Dedifferentiated amniotic fluid mesenchymal stem cell (primary cell): ENCODE data around the gene UTS2.

ENCODE experiments used
- DNase-seq: peaks from one replicate; pipeline ENCODE4 v3.0.0-alpha.2; 2016; ENCODE audit errors: extremely low spot score

UTS2 gene

GRCh38 chr1:7863756-7864328 lies 11.0 kb upstream of the UTS2 start:
- no peak for DNase-seq

DNA sequence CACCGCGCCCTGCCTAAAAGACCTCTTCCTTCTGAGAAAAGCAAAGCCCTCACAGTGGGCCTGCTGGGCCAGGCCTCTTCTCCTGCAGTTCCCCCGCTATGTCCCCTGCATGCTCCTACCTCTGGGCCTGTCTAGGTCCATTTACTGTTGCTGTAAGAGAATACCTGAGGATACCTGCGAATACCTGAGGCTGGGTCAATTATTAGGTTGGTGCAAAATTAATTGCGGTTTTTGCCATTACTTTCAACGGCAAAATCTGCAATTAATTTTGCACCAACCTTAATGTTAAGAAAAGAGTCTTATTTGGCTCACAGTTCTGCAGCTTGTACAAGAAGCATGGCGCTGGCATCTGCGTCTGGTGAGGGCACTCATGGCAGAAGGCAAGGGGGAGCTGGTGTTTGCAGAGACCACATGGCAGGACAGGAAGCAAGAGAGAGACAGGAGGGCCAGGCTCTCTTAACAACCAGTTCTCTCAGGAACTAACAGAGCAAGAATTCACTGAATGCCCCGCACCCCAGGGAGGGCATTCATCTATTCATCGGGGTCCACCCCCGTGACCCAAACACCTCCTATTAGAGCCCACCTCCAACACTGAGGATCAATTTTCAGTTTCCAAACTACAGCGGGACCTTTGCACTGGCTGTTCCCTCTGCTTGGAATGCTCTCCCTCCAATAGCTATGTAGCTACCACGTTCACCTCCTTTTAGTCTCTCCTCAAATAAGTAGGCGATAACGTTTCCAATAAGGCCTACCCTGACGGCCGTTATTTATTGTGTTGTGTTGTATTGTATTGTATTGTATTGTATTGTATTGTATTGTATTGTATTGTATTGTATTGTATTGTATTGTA lies 9.6 kb upstream of the UTS2 start:
- DNase-seq: no peak

- DNase-seq: no peak
These were observed 8.6 kb upstream of the UTS2 start for GRCh38 chr1:7861452-7861851.

DNA sequence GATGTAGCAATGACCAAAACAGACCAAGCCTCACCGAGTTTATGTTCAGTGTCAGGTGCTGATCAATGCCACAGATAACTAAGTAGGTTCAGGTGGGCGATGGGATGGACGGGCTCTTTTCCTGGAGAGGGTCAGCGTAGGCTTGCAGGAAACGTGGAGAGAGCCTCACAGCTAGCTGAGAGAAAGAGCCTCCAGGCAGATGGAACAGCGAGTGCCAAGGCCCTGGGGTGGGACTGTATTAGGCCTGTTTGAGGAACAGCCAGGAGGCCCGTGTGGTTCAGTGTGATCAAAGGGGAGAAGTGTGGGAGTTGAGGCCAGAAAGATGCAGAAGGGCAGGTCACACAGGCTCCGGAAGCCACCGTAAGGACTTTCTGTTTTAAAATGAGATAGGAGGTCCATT lies 7.3 kb upstream of the UTS2 start:
- no peak for DNase-seq

- DNase-seq: no peak
These were observed 6.5 kb upstream of the UTS2 start for GRCh38 chr1:7859406-7859805.

- no peak for DNase-seq
These were observed 5.1 kb upstream of the UTS2 start for GRCh38 chr1:7857985-7858384.

DNA sequence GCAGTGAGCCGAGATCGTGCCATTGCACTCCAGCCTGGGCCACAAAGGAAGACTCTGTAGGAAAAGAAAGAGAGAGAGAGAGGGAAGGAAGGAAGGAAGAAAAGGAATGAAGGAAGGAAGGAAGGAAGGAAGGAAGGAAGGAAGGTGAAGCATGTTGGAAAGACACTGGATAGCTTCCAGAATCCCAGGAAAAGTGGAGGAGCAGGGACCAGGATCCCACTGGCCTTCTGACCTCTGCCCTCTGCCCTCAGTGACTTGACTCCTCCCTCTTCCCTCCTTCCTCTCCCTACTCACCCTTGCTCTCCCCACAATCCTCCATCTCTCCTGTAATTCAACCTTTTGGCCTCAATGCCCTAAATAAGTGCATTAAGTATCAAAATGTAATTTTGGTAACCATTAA lies 4.1 kb upstream of the UTS2 start:
- DNase-seq: no peak

- DNase-seq: no peak
These were observed 3.5 kb upstream of the UTS2 start for GRCh38 chr1:7856345-7856744.

GRCh38 chr1:7853684-7854026 lies 790 bp upstream of the UTS2 start:
- DNase-seq: no peak

GRCh38 chr1:7850786-7851185 lies 2.1 kb downstream of the UTS2 start:
- DNase-seq: no peak

- DNase-seq: peak; percentile 68
These were observed 5.3 kb downstream of the UTS2 start for GRCh38 chr1:7847599-7847998.

- no peak for DNase-seq
These were observed 6.2 kb downstream of the UTS2 start for GRCh38 chr1:7846656-7847055.

DNA sequence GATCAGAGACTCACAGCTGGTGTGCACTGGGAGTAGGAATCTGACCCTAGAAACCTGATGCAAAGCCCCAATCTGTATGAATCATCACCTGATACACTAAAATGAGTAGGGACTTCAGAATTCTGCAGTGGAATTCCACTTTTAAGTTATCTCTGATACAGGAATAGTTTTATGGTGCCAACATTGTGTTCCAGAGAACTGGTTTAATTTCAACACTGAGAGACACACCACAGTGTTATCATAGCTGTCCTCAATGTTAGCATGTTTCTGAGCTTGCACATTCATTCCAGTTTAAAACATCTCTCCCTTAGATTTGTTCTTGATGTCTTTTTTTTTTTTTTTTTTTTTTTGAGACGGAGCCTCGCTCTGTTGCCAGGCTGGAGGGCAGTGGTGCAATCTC lies 7.1 kb downstream of the UTS2 start:
- no peak for DNase-seq

DNA sequence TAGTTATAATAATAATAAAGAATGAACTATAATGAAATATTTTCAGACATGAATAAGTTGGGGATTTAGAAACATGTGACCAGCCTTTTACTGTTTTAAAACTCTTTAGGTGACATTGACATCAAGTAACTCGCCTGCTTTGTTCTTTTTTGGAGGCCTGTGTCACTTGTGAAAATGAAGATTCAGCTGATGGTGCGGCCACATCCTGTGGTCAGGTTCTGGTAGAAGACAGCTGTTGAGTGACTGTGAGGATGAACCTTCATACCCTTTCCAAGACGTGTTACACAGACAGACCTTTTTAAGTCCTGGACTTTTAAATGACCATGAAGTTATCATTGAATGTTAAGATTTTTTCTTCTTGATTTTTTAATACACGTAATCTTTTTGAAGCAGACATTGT lies 10.3 kb downstream of the UTS2 start:
- no peak for DNase-seq

DNA sequence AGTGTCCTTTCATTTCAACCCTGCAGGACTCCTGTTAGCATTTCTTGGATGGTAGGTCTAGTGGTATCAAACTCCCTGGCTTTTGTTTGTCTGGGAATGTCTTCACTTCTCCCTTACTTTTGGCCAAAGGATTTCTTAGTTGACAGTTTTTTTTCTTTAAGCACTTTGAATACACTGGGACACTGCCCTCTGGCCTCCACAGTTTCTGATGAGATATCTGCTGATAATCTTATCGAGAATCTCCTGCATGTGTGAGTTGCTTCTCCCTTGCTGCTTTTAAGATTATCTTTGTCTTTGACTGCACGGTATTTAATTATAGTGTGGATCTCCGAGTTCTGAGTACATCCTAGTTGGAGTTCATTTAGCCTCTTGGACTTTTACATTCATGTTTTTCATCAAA lies 13.3 kb downstream of the UTS2 start:
- DNase-seq: no peak

DNA sequence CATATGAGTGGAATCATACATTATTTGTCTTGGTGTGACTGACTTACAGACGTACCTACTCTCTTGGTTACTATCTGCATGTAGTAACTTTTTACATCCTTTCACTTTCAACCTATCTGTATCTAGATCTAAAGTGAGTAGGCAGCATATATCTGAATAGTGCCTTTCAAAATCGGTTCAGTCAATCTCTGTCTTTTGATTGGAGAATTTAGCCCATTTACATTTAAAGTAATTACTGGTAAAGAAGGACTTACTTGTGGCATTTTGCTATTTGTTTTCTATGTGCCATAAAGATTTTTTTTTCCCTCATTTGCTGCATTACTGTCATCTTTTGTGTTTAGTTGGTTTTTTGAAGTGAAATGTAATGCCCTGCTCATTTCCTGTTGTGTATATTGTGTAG lies 14.2 kb downstream of the UTS2 start:
- DNase-seq: no peak

- no peak for DNase-seq
These were observed 19.8 kb downstream of the UTS2 start for GRCh38 chr1:7833035-7833434.

GRCh38 chr1:7831458-7831857 lies 21.4 kb downstream of the UTS2 start:
- no peak for DNase-seq

GRCh38 chr1:7827126-7827955 lies 25.5 kb downstream of the UTS2 start:
- DNase-seq: no peak

- DNase-seq: no peak
These were observed 26.5 kb downstream of the UTS2 start for GRCh38 chr1:7826363-7826762.

GRCh38 chr1:7824701-7825100 lies 28.2 kb downstream of the UTS2 start:
- no peak for DNase-seq

GRCh38 chr1:7821282-7821681 lies 31.6 kb downstream of the UTS2 start:
- no peak for DNase-seq
